Activated CD8-positive, alpha-beta memory T cell treated with anti-CD3 and anti-CD28 coated beads, Interleukin-2, amount 50 U/mL, for 24 hours (primary cell): ENCODE results near the gene SAMSN1.

Experiments
- DNase-seq: peaks from one replicate; pipeline ENCODE4 v3.0.0-alpha.2; 2020; ENCODE audit errors: extremely low read depth

The SAMSN1 gene

DNA sequence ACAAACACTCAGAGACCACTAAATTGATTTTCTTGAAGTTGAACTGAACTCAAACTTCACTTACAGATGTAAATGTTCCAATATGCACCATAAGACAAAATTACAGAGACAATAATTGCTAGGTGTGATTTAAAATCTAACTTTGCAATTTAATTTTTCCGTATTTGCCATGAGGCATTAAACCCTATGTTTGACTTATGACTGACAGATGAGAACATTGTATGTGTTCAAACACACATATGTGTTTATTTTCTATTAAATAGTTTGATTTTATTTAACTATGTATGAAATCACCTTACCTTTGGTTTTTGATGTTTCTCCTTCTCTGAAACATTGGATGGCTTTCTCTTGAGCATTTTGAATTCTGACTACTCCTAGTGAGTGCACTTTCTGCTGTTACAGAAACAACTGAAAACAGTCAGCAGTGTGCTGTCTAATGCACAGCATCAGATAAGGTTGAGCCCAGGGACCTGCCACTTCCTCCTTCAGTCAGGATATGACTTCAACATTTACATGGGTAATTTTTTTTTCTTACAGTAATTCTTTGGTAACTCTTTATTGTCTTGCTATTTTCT is at the start of gene SAMSN1:
Gene SAMSN1, minus strand, starts transcription at position 410 of the 575 bp plus-strand sequence. Its CDS starts 54 bp downstream, at position 356.
- DNase-seq = no peak

DNA sequence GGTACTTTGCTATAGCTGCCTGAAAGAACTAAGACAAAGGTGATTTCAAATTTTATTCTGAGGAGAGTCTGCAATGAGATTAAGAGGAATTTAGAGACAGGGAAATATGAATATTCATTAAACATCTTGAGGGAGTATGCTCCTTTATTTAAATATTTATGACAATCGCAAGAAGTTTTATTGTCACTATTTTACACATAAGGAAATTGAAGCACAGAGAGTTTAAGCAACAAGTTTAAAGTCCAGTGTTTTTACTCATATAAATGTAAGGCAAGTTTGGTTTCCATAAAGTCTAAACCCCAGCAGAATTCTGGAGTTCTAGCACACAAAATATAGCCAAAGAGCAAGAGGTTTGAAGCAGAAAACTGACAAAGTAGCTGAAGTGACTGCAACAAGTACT is 49.3 kb upstream of the SAMSN1 start:
- no peak for DNase-seq

DNA sequence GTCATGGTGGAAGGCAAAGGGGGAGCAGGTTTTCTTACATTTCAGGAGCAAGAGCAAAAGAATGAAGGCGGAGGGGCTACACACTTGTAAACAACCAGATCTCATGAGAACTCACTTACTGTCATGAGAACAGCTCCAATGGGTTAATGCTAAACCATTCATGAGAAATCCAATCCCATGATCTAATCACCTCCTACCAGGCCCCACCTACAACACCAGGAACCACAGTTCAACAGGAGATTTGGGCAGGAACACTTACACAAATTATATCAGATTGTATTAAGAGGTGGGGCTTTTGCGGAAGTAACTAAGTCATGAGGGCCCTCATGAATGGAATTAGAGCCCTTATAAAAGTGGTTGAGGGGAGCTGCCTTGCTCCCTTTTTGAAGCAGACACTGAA is 48.9 kb upstream of the SAMSN1 start:
- DNase-seq = no peak

DNA sequence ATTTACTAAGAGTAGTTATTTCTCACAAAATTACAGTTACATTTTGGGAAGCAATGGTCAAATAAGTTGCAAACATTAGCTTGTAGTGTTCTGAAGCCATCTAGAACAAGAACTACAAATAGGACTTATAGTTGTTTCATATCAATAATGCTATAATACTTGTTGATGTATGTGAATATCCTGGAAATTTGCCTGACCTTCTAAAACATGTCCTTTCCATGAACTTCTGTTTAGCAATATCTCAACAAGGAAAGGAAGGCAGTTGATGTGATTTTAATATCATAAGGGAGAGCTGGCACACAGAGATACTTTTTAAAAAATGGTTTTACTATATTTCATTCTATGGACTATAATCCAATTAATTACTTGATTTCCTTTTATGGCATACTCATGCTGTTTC is 47.1 kb upstream of the SAMSN1 start:
- DNase-seq = no peak

DNA sequence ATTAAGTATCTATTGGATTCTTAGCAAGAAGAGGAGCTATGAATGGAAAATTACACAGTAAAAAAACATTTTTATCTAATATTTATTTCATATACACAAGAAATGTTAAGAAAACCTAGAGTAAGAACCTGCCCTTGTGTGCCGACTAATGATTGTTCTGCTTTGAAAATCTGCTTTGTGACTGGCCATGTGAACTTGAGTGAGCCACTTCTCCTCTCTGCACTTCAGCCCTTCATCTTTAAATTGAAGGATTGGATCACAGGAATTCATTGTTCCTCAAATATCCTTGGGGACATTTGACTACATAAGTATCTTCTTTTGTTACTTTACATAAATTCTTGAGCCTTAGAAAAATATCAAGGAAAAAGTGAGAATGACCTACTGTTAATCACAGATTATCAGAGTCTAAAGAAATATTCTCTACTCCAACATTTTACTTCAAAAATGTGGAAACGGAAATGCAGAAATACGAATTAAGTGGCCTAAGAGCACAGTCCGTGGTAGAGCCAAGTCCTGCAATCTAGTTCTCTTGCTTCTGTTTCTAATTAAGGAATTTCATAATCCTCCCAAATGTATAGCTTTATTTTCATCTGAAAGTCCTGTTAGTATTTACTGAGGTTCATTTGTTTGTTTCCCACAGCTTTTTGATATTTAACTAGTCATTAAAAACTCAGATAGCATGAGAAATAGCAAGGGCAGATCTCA is 46.3 kb upstream of the SAMSN1 start:
- no peak for DNase-seq

DNA sequence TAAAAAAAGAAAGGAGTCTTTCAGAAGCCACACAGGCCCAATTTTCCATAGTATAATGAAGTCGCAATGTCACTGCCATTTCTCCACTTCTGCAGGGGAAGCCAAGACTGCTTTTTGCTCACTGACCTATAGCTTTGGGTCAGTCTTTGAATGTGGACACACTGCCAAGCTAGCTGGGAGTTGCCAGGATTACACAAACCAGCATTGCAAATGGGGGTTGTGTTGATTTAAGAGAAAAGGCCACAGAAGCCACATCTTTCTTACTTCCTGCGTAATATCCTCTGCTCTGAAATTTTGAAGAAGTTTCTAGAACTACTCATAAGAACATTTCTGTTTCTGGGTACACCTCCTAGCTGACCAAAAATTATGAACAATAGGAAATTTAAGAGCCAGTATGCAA is 45.8 kb upstream of the SAMSN1 start:
- no peak for DNase-seq

DNA sequence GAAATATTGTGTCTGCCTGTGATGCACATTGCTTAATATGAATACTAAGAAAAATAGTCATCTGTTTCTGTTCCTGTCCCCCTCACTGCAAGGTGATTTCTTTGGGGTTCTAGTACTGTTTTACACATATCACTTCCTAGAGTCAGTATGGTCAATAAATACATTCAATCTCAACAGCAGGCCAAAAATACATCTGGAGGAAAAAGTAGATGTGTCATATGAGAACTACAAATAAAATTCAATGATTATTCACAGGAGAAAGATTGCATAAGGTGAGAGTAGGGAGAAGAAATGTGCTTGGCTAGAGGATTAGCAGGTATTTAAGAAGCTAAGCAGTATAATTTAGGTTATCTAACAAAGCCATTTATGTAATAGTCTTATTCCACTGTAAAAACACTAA is 45.3 kb upstream of the SAMSN1 start:
- no peak for DNase-seq

DNA sequence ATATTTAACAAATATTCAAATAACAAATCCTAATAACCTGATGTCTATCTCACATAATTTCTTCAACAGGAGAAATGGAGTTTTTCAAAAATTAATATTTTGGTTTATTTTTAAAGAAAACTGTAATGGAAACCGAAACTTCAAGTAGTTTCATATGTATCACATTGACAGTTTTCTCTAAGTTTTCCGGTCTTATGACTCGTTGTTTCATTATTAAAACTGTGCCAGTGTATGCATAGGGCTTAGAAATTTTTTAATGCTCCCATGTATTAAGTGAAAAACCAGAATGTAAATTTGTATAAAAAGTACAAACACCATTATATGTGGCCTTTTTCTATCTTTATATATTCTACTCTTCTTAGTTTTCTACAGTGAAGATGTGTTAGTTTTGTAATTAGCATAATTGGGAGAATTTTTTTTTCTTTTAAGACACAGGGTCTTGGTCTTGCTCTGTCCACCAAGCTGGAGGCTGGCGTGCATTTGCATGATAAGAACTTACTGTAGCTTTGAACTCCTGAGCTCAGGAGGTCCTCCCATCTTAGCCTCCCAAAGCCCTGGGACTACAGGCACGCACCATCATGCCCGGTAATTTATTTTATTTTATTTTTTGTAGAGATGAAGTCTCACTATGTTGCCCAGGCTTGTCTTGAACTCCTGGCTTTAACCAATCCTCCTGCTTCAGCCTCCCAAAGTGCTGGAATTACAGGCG is 43.9 kb upstream of the SAMSN1 start:
- DNase-seq = no peak

DNA sequence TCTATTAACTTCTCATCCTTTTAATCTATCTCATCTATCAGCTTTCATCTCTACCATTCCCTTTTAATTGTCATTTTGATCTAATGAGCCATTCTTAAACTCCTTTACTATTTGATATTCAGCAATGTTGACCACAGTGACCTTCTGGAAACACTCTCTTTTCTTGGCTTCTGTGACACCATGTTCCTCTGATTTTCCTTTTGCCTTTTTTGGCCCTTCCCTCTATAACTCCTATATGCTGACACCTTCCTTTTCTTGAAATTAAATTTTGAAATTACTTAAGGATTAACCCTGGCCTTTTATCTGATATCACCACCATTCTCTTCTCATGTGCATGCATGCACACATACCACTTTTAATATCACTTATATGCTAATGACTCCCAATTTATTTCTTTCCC is 41.2 kb upstream of the SAMSN1 start:
- DNase-seq = no peak

DNA sequence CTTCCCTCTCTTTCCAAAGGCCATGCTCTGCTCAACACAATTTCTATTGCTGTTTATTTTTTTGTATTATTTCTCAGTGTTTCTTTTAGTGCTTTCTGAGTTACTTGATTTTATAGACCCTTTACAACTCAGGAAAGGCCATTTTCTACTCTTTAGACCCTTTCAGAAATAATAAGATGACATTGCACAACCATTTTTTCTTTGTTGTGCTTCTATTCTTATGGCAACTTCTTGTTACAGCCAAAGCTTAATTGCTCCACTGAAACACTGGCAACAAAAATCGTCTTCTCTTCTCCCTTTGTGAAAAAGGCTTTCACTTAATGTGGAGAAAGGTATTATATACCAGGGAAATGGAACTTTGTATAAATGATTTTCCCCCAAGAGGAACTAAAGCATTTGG is 39.0 kb upstream of the SAMSN1 start:
- no peak for DNase-seq

DNA sequence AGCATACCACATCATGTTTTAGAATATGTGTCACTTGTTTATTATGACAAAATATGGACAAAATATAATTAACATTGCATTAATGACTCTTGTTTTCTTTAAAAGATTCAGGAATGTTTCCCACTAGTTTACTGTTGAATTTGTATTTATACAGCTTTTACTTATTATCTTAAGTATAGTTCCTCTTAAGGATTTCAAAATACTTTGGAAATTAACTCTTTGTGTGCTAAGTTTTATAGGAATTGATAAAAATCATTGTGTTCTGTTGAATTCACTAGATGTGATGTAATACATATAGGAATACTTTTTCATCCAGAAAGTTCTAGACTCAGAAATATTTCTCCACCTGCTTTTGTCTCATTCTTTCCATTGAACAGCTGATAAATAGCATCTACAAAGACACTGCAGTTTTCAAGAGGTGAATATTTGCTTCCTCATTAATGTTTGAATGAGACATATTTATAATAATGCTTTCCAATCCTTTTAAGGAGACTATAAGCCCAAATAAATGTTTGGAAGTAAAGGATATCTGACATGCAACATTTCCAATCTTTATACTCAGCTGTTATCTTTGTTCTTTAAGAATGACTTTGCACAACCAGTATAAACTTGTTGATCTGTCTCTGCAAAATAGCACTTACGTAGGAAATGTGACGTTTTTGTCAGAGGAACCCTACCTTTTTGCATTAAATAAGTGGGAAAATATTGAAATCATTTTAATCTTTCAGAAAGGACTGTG is 38.4 kb upstream of the SAMSN1 start:
- DNase-seq = no peak

DNA sequence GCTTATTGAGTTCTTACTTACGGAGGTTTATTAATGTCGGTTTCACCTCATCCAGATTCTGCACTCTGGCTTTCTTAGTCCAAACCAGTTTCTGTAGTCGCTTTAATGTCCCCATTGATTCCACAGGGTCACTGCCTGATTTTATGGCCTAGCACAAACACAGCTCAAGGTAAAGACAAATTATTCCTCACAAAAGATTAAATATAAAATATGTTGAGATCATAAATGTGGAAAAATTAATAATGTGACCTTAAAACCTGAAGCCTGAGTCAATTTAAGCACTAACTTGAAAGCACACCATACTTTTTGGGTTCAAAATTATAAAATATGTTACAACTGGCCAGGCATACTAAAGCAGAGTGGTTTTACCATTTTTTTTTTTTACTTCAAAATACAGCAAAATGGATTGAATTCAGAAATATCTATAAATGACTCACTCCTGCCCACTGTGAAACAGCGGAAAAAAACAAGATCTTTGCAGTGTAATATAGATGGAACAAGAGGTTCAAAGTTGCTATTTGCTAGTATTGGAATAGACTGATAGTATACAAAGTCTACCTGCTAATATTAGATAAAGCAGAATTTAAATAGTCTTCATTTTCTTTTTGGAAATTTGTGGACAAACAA is 37.6 kb upstream of the SAMSN1 start:
- no peak for DNase-seq

DNA sequence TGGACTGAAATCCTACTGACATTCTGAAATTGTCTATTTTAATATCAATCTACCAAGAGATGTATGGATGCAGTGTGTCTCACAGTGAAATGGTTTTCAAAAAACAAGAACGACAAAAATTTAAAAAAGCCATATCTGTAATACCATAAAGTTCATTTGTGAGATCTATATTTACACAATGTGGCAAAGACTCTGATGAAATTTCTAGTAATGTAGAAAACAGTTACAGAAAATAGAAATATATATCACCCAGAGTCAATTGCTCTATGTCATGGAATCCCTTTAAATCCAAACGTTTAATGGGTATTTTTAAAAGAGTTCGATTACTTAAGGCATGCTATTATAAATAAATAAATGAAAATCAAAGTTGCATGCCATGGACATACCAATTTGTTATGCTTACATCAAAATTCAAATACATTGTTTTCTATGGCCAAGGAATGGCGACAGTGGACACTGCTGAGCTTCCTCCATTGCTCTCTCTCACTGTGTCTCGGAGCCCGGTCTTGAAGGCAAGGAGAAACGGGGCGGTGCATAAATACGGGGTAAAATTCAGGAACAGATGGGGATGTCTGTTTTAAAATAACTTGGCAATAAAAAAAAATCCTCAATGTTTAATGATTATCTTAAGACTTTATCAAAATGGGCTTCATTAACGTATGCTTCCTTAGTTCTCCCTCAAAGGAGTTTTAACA is 37.0 kb upstream of the SAMSN1 start:
- DNase-seq = no peak

DNA sequence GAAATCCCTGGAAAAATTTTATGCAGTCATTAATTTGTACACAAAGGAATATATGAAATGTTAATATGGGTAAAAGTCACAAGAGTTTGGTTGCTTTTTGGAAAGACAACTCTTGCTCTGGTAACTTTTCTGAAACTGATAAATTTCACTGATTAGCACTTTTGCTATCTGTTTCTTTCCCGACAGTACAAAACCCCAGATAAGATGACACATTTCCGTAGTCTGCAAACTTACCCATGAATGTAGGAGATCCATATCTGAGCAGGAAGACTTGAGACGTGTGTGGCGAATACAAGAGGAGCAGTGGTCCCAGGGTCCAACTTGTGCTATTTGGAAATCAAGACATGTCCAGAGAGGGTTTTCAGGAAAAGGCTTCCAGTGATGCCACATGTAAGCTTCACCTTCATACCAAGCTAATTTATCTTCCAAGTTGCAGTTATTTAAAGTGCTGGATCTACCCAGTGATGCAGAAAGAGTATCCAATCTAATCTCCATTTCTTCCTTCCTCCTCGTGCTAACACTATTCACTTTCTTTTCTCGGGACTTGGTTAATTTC is 35.9 kb upstream of the SAMSN1 start:
- DNase-seq = no peak

DNA sequence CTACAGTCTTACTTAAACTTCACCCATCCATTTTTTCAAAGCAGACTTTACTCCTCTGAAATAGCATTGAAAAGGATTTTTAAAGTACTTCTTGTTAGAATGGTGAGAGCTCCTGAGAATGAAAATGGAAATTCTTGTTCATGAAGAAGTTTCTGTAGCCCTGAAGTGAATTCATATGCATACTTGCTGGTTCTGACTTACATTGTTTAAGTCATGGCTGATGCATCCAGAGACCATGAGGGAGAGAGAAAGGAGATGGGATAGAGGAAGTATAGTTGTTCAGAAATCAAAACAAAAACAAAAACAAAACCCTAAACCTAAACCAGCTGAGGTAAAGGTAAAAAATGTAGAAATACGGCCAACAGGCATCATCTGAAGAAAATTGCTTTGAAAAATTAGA is 27.1 kb upstream of the SAMSN1 start:
- no peak for DNase-seq

DNA sequence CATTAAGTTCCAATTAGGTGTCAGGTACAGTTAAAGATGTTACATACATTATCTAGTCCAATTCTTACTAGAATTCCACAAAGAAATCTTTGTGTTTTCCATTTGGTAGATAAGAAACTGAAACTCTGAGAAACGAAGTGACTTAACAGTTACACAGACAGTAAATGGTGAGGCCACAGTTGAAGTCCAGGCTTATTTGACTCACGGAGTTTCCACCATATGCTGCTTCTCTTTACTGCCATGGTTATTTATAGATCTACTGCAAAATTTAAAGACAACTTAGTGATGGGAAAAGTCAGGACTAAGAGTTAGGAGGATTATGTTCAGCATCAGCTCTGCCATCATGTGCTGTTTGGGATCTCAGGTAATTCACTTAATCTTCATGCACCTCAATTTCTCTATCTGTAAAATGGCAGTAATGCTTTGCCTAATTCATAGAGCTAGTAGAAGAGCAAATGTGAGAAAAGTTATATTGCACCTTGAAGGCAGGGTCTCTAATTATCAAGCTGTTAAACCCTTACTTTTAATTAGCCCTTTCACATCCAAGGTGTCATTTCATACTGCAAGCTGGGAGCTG is 26.2 kb upstream of the SAMSN1 start:
- no peak for DNase-seq

DNA sequence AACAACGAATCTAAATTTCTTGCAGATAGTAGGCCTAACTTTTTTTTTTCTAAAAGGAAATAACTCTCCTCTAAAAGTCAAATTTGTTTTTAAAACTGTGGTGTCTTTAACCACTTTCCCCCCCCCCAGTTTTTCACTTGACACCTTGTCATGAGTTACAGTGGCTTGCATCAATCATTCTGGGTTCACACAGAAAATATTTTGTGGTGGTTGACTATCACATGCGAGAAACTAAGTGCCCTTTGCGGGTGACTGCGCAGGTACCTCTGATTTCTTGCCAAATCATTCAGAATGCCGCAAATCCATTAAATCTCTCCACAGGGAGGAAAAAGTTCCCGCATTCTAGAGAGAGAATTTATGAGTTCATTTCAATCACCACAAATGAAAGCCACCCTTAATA is 23.8 kb upstream of the SAMSN1 start:
- no peak for DNase-seq

DNA sequence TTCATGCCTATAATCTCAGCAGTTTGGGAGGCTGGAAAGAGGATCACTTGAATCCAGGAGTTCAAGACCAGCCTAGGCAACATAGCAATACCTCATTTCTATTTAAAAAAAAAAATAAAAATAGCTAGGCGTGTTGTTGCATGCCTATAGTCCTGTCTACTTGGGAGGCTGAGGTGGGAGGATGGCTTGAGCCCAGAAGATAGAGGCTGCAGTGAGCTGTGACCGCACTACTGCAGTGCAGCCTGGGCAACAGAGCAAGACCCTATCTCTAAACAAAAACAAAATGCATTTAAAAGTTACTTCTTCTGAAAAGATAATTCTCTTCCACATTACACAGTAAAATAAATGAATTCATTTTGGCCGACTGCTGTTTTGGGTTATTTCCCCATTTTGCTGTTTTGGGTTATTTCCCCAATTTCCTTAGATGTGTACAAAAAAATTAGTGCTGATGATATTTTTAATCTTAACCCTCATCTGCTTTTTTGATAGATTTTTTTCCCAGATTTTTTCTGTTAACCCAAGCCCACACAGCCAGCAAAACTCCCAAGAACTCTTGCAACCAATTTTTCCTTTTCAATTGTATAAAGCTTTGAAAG is 23.0 kb upstream of the SAMSN1 start:
- DNase-seq = no peak

DNA sequence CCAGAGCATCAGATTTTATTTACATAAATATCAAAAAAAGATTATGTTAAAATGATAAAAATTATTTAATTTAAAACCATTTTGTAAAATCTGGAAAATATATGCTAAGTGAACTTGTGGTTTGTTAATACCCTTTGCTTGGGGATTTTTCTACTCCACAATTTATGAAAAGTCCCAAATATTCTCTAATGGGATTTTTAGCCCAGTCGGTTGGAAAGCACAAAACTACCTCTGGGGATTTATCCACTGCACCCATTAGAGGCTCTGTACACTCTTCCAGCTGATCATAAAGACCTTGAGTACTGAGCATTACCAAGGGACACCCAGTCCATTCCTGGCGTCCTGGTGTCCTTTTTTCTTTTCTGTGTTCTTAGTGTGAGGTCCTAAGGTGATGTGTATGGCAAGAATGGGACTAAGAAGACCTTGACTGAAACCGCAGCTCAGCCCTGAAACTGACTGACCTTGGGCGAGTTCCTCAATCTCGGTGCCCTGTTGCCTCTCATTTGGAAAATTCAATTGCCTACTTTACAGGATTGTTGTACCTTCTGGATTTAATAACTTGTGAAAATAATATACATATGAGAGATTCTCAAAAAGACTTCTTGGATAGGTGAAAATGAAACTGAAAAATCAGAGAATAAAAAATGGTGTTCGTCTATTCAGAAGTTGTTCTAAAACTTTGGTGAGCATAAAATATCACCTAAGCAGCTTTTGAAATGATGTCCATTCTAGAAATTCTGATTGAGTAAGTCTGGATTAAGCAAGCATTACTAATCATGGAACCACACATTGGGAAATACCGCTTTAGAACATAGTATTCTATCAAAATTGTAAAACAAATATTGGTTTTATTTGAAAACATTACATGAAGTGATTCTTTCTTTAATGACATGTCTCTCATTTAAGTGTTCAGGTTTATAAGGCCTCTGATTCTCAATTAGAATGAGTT is 21.5 kb upstream of the SAMSN1 start:
- DNase-seq = no peak
